ENCODE data around the gene PKP3.
"Not testable (repeated sequence)": the region's sequence is repeated elsewhere in the genome, so short reads cannot be mapped to it uniquely, and the experiment has no call there.

PKP3 gene

DNA sequence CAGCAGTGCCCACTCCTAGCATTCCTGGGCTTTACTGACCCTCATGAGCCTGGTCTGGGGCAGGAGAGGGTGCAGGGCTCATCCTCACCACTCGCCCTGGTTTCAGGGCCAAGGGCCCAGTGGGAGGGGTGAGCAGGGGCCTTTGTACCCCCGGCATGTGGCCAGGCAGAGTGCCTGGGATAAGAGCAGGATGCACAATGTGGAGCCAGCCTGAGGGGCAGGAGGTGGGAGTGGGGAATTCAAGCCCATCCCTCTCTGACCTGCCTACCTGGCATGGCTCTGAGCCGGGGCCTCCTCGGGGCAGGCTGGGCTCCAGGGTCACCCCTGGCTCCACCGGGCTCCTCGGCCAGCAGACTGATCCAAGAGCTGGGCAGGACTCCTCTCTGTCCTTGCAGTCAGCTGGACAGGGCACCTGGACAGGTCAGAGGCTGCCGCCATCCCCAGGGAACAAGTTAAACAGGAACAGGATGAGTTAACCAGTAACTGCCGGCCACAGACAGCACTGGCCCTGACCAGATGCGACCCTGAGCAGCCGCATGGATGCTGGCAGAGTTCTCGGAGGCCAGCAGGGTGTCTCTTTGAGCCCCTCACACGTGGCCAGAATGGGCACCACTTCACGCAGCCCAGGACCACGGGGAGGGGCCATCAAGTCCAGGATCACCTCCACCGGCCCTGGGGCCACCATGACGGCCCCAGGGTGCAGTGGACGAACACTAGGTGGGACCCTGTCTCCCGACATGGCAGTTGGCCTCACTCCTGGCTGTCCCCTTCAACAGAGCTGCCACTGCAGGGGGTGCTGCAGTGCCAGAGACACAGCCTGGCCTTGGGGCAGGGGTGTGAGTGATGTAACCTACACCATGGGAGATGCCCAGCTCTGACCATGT lies 15.8 kb downstream of the PKP3 start:
- no peak for DNase-seq (ENCODE audit: low spot score)

DNA sequence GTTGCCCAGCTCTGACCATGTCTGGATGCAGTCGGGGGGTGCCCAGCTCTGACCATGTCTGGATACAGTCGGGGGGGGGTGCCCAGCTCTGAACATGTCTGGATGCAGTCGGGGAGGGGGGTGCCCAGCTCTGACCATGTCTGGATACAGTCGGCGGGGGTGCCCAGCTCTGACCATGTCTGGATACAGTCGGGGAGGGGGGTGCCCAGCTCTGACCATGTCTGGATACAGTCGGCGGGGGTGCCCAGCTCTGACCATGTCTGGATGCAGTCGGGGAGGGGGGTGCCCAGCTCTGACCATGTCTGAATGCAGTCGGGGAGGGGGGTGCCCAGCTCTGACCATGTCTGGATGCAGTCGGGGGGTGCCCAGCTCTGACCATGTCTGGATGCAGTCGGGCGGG lies 16.7 kb downstream of the PKP3 start:
- not testable (repeated sequence) for DNase-seq (ENCODE audit: low spot score)

DNA sequence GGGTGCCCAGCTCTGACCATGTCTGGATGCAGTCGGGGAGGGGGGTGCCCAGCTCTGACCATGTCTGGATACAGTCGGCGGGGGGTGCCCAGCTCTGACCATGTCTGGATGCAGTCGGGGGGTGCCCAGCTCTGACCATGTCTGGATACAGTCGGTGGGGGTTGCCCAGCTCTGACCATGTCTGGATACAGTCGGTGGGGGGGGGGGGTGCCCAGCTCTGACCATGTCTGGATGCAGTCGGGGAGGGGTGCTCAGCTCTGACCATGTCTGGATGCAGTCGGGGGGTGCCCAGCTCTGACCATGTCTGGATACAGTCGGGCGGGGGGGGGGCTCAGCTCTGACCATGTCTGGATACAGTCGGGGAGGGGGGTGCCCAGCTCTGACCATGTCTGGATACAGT lies 17.5 kb downstream of the PKP3 start:
- DNase-seq (ENCODE audit: low spot score): not testable (repeated sequence)

DNA sequence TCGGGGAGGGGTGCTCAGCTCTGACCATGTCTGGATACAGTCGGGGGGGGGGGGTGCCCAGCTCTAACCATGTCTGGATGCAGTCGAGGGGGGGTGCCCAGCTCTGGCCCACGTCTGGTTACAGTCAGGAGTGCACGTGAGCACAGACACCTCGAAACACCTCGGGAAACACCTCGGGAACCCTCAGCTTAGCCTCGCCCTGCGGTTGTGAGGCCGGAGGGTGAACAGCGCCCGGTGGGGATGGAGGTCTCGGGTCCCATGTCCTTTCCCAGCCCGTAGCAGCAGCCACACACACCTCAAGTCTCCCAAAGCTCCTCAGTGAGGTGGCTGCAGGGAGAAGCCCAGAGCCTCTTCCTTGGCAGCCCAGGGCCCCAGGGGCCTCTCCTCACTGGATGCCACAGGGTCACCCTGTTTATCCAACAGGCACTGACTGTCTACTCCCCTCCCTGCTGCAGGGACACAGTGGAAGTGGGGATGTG lies 18.7 kb downstream of the PKP3 start:
- no peak for DNase-seq (ENCODE audit: low spot score)

DNA sequence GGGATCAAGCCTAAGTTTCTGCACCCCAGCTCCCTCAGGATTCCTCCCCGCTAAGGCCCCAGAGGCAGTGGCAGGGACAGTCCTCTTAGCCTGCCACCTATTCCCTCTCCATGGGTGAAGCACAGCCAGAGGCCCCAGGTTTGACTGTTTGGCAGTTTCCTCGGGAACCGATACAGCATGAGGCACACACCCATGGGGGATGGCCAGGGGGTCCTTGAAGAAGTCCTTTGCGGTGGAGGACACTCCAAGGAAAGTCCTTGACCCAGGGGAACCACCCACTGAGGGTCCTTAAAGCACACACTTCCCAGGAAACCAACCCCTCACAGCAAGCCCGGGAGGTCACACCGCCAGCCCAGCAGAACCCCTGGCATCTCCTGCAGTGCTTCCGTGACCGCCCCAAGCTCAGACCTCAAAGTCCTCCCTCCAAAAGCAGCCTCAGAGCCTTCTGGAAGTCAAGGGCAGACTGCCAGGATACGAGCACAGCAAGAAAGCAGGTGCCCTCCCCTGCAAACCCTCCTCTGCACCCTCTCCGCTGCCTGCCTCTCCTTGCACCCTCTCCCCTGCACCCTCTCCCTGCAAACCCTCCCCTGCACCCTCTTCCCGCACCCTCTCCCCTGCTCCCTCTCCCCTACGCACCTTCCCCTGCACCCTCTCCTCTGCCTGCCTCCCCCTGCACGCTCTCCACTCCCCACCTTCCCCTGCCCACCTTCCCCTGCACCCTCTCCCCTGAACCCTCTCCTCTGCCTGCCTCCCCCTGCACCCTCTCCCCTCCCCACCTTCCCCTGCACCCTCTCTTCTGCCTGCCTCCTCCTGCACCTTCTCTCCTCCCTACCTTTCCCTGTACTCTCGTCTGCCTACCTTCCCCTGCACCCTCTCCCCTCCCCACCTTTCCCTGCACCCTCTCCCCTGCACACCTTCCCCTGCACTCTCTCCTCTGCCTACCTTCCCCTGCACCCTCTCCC lies 19.4 kb downstream of the PKP3 start:
- DNase-seq (ENCODE audit: low spot score): no peak

DNA sequence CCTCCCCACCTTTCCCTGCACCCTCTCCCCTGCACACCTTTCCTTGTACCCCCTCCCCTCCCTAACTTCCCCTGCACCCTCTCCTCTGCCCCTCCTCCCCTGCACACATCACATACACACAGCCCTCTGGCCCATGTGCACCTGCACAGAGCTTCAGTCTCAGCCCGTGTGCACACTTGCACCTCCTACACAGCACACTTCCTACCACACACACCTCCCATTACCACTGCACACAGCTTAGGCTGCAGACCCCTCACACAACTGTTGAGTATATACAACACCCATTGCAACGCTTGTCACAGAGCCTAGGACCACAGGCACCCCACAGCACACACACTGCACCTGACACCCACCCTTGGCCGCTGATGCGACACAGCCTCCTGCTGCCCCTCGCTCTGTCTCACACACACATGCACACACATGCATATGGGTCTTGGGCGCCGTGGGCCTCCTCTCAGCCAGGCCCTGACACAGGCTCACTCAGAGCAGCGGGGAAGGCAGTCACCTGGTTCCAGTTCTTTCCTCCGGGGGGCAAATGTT lies 20.4 kb downstream of the PKP3 start:
- no peak for DNase-seq (ENCODE audit: low spot score)

DNA sequence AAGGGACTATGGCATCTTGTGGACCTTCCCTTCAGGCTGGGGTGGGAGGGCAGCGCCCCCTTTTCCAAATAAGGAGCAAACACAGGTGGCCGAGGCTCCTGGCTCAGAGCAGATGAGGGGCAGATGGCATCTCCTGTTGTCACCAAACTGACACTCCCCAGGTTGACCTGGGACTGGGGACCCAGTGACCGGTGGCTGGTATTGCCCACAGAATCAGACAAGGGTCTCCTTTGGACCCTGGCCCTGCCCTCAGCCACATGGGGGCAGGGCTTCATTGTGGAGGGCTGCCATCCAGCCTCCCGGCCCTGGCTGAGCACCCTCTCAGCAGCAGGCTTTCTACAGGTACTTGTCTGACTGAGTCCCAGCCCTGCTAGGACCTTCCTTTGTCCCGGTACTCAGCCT lies 21.6 kb downstream of the PKP3 start:
- DNase-seq (ENCODE audit: low spot score): no peak

DNA sequence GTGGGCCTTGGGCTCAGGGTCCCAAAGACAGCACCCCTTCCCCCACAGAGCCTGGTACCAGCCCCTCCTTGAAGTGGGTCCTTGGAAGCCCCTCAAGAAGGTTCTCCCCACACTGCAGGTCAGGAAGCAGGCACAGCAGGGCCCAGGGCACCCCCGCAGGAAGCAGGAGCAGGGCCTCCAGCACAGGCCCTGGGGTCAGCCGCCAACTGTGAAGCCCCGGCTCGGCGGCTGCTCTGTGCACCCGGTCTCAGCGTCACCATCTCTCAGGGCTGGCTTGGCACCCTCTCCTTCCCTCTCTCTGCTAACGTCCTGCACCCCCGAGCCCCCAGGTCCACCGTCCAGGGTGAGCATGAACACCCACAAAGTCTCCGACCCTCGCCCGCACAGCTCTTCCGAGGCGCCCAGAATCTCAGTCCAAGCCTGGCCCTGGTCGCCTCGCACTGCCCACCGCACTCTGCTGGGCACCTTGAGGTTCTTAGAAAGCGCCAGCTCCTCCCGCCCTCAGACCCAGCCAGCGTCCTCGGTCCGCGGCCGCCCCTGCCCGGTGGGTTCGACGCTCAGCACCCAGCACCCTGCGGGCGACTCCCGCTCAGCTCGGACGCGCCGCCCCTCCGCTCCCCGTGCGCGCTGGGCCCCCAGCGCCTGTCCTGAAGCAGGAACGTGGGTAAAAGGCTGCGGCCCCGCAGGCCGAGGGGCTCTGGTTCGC lies 22.2 kb downstream of the PKP3 start:
- no peak for DNase-seq (ENCODE audit: low spot score)

DNA sequence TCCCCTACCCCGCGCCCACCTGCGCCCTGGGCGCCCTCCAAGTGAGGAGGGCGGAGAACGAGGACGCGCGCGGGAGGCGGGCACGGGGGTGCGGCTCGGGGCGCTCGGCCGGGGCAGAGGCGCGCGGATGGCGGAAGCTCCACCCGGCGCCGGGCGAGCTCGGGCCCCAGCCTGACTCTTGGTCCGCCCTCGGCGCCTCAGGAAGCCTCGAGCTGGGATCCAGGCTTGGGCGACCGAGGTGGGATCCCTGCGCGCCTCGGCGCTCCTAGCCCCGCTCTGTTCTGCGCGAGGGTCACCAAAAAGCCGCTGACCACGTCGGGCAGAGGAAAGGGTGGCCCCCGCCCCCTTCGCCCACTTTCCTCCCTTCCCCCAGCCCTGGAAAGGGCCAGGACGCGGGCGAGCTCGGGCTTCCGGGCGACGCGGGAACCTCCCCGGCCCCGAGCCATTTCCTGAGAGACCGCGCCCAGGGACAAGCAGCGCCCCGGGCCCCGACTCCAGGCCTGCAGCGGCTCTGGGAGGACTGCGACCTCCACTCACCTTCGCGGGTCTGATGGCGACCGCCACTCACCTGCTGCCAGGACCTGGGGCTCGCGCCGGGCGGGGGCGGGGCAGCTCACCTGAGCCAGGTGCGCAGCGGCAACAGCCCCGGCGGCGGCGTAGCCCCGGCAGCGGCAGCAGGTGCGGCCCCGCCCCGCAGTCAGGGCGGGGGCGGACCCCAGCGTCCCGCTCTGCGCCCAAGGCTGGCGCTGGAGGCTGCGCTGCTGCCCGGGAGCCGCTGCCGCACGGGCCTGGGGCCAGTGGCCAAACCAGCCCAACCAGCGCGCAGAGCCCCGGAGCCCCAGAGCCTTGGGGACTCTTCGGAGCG lies 23.0 kb downstream of the PKP3 start:
- no peak for DNase-seq (ENCODE audit: low spot score)

DNA sequence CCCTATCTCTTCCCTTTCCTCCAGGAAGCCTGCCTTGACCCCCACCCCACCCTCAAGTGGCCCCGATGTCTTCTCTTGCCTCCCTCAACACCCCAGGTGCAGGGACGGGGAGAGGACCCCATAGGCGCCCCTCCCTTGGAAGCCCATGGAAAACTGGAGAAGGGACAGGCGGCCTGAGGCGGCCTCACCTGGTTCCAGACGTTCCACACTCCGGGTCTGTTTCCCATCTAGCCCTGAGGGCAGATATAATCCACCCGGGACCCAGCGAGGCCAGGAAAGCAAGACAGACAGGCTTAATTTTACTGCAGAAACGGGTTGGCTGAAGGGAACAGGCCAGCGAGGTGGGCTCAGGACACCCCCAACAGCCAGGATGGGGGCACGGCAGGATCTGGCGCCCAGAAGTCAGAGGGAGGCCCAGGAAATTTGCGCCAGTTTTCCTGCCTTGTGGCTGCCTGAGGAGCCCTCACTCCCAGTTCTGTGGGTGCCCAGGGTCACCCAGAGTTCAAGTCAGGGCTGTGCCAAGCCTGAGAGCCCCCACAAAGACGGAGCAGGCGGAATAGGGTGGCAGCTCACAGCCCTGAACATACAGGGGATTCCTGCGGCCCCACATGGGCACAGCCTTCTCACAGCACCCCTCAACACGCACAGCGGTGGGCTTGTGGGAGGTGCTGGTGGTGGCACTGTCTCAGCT lies 23.8 kb downstream of the PKP3 start:
- DNase-seq (ENCODE audit: low spot score): no peak

DNA sequence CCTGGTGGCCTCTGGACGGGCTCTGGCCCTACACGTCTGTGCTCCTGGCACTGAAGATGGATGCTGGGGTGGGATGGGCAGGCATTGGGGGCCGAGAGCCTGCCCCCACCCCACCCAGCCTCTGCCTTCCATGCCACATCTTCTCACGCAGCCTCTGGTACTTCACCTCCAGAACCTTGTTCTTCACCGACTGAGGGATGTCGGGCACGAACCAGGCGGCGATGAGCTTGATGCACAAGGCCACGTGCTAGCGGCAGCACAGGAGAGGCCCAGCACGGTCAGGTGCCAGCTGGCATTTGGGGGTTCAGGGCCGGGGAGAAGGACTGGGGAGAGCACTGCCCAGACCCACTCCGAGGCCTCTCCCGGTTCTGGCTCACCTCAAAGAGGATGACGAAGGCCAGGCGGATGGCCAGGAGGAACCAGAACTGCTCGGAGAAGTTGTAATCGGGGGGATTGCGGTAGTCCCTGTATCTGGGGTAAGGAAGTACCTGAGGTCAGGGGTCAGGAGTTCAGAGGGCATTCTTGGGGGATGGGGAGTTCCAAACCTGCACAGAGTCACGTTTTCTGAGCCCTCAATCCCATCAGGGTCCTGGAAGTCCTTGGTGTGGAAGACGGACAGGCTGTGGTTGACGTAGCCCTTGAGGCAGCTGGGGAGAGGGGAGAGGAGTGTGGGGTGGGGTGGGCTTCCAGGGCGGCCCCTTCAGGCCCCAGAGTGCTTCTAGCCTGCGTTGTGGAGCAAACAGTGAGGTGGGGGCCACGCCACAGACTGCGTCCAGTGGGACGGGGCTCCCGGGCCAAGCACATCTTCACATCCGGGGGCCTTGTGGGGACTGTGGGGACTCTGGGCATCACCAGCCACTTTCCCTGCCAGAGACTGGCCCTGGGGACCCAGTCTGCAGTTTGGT lies 24.6 kb downstream of the PKP3 start:
- no peak for DNase-seq (ENCODE audit: low spot score)

DNA sequence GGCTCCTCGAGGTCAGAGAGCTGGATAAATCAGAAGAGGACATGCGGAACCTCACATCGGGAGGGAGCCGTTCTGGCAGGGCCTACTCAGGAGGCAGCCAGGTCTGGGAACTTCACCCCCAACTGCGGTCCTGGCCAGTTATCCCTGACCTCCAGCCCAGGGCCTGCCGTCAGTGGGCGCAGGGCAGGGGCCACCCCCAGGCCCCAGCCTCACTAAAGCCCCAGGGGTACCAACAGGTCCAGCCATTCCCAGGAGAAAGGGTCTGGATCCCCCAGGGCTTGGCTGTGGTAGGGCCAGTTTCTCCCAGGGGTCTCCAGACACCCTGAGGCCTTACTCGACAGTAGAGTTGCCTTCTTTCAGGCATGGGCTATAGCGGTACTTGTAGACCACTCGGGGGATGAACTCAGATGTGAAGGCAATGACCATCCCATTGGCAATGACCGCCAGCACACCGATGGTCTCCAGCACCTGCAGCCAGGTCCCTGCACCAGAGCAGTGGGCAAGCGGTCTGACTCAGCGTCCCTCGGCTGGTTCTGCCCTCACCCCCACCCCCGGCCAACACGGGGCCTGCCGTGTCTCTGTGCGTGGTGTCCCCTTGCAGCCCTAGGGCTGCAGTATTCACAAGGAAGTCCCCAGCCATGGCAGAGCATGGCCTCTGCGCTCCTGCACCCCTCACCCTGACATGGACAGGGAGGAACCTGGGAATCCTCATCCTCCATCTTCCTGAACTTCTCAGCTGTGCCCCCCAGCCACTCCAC lies 25.4 kb downstream of the PKP3 start:
- no peak for DNase-seq (ENCODE audit: low spot score)

DNA sequence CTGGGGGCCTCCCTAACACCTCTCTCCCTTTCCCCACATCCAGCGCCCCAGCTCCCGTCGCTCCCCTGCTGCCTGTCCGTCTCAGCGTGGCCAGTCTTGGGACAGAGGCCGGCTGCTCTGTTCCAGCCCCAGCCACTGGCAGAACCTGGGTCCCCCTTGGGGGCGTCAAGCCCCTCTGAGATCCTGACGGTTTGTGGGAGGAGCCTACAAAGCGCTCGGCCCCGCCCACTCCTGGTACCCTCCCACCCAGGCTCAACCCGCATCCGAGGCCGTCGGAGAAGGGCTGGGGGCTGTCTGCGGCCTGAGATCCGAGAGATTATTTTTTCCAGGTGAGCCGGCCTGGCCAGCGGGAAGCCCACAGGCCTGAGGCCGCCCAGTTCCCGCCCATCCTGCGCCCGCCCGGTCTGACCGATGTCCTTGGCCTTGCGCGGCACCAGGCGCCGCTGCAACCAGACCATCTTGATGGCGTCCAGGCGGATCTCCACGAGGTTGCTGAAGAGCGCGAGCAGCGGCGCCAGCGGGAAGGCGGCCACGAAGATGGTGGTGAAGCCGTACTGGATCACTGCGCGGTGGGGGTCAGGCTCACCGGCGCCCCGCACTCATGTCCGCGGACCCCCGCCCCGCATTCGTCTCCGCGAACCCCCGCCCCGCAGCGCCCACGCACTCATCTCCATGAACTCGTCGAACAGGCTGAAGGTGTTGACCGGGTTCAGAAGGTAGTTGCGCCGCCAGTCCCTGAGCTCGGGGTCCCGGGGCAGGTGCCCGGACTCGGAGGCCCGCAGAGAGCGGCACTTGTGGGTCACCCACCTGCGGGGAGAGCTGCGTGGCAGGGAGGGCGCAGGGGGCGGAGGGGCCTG lies 26.3 kb downstream of the PKP3 start:
- DNase-seq (ENCODE audit: low spot score): no peak

DNA sequence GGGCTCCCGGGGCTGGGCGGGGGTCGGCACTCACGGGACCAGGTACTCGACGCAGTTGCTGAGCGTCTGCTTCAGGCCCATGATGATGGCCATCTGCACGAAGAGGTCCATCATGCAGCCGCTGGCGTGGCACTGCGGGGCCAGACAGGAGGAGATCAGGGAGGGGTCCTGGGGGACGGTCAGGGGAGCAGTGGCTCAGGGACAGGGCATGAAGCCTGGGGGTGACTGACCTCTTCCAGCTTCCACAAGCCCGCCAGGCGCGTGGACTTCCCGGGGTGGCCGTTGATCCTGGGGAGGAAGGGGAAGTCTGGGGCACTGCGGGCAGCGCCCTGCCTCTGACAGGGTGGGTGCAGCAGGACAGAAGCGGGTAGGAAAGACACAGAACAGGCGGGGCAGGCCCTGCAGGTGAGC lies 26.9 kb downstream of the PKP3 start:
- DNase-seq (ENCODE audit: low spot score): no peak

DNA sequence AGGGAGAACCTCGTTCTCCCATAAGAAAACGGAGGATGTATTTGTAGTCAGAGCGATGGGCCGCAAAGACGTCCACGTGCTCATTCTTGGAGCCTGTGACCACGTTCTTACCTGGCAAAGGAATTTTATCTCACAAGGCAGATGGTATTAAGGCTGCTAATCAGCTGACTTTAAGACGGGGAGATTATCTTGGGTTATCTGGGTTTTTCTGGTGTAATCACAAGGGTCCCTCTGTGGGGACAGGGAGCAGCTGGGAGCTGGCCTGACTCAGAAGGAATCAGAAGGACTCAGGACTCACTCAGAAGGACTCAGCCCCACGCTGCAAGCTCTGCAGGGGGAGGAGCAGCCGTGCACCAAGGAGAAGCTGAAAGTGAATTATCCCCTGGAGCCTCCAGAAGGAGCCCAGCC lies 28.2 kb downstream of the PKP3 start:
- peak; percentile 74 for DNase-seq (ENCODE audit: low spot score)

DNA sequence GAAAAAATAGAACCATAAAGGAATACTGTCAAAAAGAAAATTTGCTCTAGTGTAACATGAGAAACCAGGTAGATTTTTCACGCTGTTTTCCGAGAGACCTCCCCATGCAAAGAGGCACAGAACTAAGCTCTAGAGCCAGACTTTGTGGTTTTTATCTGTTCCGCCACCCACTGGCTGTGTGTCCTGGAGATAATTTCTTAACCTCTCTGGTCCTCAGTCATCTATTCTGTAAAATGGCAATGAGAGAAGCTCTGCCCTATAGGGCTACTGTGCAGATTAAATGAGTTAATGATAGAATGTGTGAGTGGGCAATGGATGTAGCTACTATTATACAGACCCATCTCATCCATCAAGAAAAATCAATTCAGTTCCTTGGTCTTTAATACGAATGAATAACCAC lies 30.2 kb downstream of the PKP3 start:
- no peak for DNase-seq (ENCODE audit: low spot score)

DNA sequence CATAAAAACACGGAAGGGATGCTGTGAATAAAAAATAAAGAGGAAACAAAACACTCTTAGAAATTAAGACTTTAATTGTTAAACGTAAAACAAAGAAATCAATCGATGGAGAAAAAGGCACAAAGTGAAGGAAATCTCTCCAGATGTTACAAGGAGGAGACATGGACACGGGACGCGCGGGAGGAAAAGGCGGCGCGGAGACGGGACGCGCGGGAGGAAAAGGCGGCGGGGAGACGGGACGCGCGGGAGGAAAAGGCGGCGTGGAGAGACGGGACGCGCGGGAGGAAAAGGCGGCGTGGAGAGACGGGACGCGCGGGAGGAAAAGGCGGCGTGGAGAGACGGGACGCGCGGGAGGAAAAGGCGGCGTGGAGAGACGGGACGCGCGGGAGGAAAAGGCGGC lies 30.8 kb downstream of the PKP3 start:
- DNase-seq (ENCODE audit: low spot score): not testable (repeated sequence)

DNA sequence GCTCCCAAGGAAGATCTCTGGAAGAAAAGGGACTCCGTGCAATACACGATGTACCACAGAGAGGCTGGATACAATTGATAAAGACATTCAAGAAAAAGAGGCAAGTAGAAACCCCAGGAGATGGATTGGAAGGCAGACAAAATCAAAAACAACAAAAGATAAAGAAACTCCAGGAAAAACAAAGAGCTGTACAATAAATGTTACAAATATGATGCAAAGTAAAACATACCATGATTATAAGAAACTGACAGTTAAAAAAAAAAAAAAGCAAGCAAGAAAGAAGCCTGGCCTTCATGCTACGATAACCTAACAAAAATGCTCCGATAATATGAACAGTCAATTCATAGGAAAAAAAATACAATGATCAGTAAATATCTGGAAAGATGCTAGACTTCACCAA lies 31.3 kb downstream of the PKP3 start:
- DNase-seq (ENCODE audit: low spot score): no peak

Measured in D341Med (cell line).